Activated T-cell treated with anti-CD3 and anti-CD28 coated beads, Interleukin-2, amount 50 U/mL, for 24 hours (primary cell): ENCODE data around the gene PRR5L.

Experiments used
- DNase-seq: peaks from one replicate; pipeline ENCODE4 v3.0.0-alpha.2; 2020
- H3K27ac Mint-ChIP-seq: 2 replicates; pipeline ENCODE4 v1.8.0; 2020; ENCODE audit warnings: mild to moderate bottlenecking, mixed read lengths
- H3K27me3 Mint-ChIP-seq: 2 replicates; pipeline ENCODE4 v1.8.0; 2020; ENCODE audit warnings: mixed read lengths
- H3K36me3 Mint-ChIP-seq: 2 replicates; pipeline ENCODE4 v1.8.0; 2020; ENCODE audit warnings: low read depth, mixed read lengths
- H3K4me1 Mint-ChIP-seq: 2 replicates; pipeline ENCODE4 v1.8.0; 2020; ENCODE audit warnings: low read depth, mixed read lengths
- H3K4me3 Mint-ChIP-seq: 2 replicates; pipeline ENCODE4 v1.8.0; 2020; ENCODE audit warnings: mild to moderate bottlenecking, moderate library complexity, mixed read lengths
- H3K9me3 Mint-ChIP-seq: 2 replicates; pipeline ENCODE4 v1.8.0; 2020; ENCODE audit warnings: mixed read lengths

Gene PRR5L

GRCh38 chr11:36367806-36368680 is 72.0 kb downstream of the PRR5L start:
- Mint-ChIP-seq H3K4me3 (no peak overlapping the region), H3K9me3 (no peaks in the 10 kb centered on the region), H3K27ac (no peak overlapping the region), H3K27me3 (peaks cover 51% of the 10 kb centered on the region), H3K36me3 (no peaks in the 10 kb centered on the region), H3K4me1 (peaks cover 6% of the 10 kb centered on the region)
- no peak for DNase-seq

GRCh38 chr11:36371181-36371580 is 75.1 kb downstream of the PRR5L start:
- Mint-ChIP-seq H3K9me3 (no peaks in the 10 kb centered on the region), H3K36me3 (no peaks in the 10 kb centered on the region), H3K4me1 (peaks cover 9% of the 10 kb centered on the region), H3K27me3 (peaks cover 60% of the 10 kb centered on the region), H3K27ac (no peak overlapping the region), H3K4me3 (no peak overlapping the region)
- DNase-seq, result no peak

GRCh38 chr11:36371590-36371989 is 75.5 kb downstream of the PRR5L start:
- no peaks in the 10 kb centered on the region for H3K36me3 Mint-ChIP-seq
- H3K4me3 Mint-ChIP-seq, result no peak overlapping the region
- no peak for DNase-seq
- peaks cover 64% of the 10 kb centered on the region for H3K27me3 Mint-ChIP-seq
- peaks cover 11% of the 10 kb centered on the region for H3K4me1 Mint-ChIP-seq
- no peaks in the 10 kb centered on the region for H3K9me3 Mint-ChIP-seq
- H3K27ac Mint-ChIP-seq, result no peak overlapping the region

GRCh38 chr11:36372101-36372771 is 76.1 kb downstream of the PRR5L start:
- no peak for DNase-seq
- no peaks in the 10 kb centered on the region for H3K9me3 Mint-ChIP-seq
- H3K36me3 Mint-ChIP-seq, result peaks cover 2% of the 10 kb centered on the region
- peaks cover 68% of the 10 kb centered on the region for H3K27me3 Mint-ChIP-seq
- H3K4me3 Mint-ChIP-seq, result no peak overlapping the region
- H3K4me1 Mint-ChIP-seq, result peaks cover 14% of the 10 kb centered on the region
- H3K27ac Mint-ChIP-seq, result no peak overlapping the region

GRCh38 chr11:36373016-36374010 is 77.2 kb downstream of the PRR5L start:
- no peak overlapping the region for H3K27ac Mint-ChIP-seq
- H3K4me3 Mint-ChIP-seq, result no peak overlapping the region
- peaks cover 11% of the 10 kb centered on the region for H3K36me3 Mint-ChIP-seq
- no peaks in the 10 kb centered on the region for H3K9me3 Mint-ChIP-seq
- no peak for DNase-seq
- peaks cover 24% of the 10 kb centered on the region for H3K4me1 Mint-ChIP-seq
- peaks cover 74% of the 10 kb centered on the region for H3K27me3 Mint-ChIP-seq

- peaks cover 88% of the 10 kb centered on the region for H3K27me3 Mint-ChIP-seq
- peaks cover 30% of the 10 kb centered on the region for H3K4me1 Mint-ChIP-seq
- H3K36me3 Mint-ChIP-seq, result peaks cover 16% of the 10 kb centered on the region
- no peak overlapping the region for H3K4me3 Mint-ChIP-seq
- H3K27ac Mint-ChIP-seq, result no peak overlapping the region
- no peak for DNase-seq
- H3K9me3 Mint-ChIP-seq, result no peaks in the 10 kb centered on the region
Measured at GRCh38 chr11:36374726-36375125, 78.6 kb downstream of the PRR5L start.

GRCh38 chr11:36375353-36376008 is 79.4 kb downstream of the PRR5L start:
- H3K9me3 Mint-ChIP-seq, result no peaks in the 10 kb centered on the region
- H3K36me3 Mint-ChIP-seq, result peaks cover 20% of the 10 kb centered on the region
- no peak overlapping the region for H3K27ac Mint-ChIP-seq
- peaks cover 89% of the 10 kb centered on the region for H3K27me3 Mint-ChIP-seq
- no peak for DNase-seq
- peaks cover 32% of the 10 kb centered on the region for H3K4me1 Mint-ChIP-seq
- peak overlapping the region; percentile 88 for H3K4me3 Mint-ChIP-seq

- H3K9me3 Mint-ChIP-seq, result no peaks in the 10 kb centered on the region
Measured at GRCh38 chr11:36376009-36376887, 80.2 kb downstream of the PRR5L start.

GRCh38 chr11:36376888-36377758 is 81.0 kb downstream of the PRR5L start:
- DNase-seq, result peak; percentile 74
- Mint-ChIP-seq H3K36me3 (peaks cover 22% of the 10 kb centered on the region), H3K4me3 (peak overlapping the region; percentile 88), H3K4me1 (peaks cover 40% of the 10 kb centered on the region), H3K9me3 (no peaks in the 10 kb centered on the region), H3K27ac (peak overlapping the region; percentile 80), H3K27me3 (peaks cover 85% of the 10 kb centered on the region)

More at GRCh38 chr11:36376009-36376887, 80.2 kb downstream of the PRR5L start:
- Mint-ChIP-seq H3K4me1 (peaks cover 37% of the 10 kb centered on the region), H3K27ac (peak overlapping the region; percentile 80), H3K27me3 (peaks cover 88% of the 10 kb centered on the region), H3K36me3 (peaks cover 22% of the 10 kb centered on the region), H3K4me3 (peak overlapping the region; percentile 88)
- peak; percentile 43 for DNase-seq

- DNase-seq, result no peak
- Mint-ChIP-seq H3K4me3 (peak overlapping the region; percentile 88), H3K27ac (peak overlapping the region; percentile 35), H3K9me3 (no peaks in the 10 kb centered on the region), H3K36me3 (peaks cover 25% of the 10 kb centered on the region), H3K4me1 (peaks cover 41% of the 10 kb centered on the region), H3K27me3 (peaks cover 79% of the 10 kb centered on the region)
Measured at GRCh38 chr11:36377759-36378564, 81.9 kb downstream of the PRR5L start.

GRCh38 chr11:36379653-36380052 is 83.6 kb downstream of the PRR5L start:
- Mint-ChIP-seq H3K4me1 (peaks cover 46% of the 10 kb centered on the region), H3K27ac (peak overlapping the region; percentile 3), H3K9me3 (no peaks in the 10 kb centered on the region), H3K4me3 (peak overlapping the region; percentile 88), H3K27me3 (peaks cover 62% of the 10 kb centered on the region), H3K36me3 (peaks cover 25% of the 10 kb centered on the region)
- DNase-seq, result no peak
